T follicular helper cell (primary cell): ENCODE measurements around the gene CNR1.
"Not testable (repeated sequence)": the region's sequence is repeated elsewhere in the genome, so short reads cannot be mapped to it uniquely, and the experiment has no call there.

ENCODE experiments used
- DNase-seq: peaks from one replicate; pipeline ENCODE4 v3.0.0-alpha.2; 2020; ENCODE audit warnings: low read depth
- total RNA-seq, 2 experiments: gene quantifications; one replicate each; lab custom pipeline; 2026; lab: John Stamatoyannopoulos, UW

CNR1 gene
- total RNA-seq = 0 reads per million in 2 experiments

DNA sequence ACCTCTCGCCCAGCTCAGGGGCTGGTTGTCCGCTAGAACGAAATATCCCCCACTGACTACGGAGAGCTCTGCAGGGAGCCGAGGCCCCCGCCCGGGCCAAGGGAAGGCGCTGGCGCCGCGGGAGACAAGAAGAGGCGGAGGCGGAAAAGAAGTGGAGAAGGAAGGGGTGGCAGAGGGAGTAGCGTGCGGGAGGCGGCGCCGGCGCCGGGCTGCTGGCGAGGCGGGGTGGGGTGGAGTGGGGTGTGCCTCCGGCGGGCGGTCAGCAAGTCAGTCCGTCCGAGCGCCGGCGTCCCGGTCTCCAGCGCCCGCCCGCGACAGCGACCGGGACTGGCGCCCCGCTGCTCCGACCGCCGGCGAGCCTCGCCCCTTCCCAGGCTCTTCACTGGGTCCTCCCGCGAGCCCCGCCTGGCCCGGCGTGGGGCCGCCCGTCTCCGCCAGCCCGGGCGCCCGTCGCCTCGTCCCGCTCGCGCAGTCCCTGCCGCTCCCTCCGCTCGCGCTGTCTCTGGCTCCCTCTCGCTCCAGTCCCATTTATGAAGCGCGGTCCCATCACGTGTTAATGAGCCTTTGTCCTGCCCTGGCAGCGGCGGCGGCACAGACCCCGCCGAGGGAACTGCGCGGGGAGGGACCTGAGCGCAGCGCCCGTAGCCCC is at the start of gene CNR1:
TSS of gene CNR1 (minus strand) at position 504 of the 649 bp plus-strand sequence. CDS start 21,073 bp downstream, outside the sequence.
- DNase-seq = no peak

DNA sequence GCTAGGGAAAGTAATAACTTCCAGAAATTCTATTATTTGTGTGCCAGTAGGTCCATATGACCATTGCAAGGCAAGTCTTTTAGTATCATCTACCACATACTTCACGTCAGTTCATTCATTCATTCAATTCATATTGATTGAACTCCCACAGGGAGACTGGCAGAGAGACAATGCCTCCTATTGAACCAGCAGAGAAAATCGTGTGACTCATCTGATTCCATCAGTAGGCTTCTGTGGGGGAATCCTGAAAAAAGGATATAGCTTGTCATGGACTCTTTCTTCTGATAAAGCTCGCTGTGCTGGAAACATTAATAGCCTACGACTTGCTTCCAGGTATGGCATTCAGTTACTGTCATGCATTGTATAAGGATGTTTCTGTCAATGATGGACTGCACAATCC is 45.3 kb upstream of the CNR1 start:
- no peak for DNase-seq

DNA sequence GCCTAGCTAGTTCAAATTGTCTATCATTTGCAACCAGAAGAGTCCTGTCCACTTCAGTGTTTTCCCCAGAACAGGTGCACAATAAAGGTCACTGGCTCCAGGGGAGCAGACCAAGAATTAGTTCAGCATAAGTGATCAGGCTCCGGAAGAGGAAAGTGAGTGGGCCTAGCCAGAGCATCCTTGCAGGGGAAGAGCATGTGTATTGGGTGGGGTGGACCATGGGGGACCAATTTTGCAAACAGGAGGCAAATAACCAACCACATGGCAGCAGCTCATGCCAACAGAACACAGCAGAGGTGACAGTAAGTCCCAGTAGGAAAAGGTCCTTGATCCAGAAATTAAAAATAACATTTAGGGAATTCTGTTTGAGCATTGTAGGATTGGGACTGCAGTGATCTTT is 43.2 kb upstream of the CNR1 start:
- no peak for DNase-seq

DNA sequence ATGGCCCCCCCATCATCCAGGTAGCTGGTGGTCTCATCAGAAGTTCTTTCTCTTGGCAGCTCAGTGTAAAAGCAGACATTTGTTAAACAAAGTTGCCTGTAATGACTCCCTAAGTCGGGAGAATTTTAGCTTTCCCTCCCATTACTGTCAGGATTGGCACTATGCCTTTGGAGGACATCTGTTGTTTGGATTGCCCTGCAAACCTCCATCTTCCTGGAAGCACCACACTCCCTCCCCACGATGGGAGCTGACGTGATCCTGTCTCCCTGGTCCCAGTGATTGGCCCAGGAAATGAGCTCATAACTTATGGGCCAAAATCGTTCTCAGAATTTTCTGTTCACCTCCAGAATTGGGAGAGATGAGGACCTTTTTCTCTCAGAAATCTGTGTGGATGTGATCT is 42.6 kb upstream of the CNR1 start:
- no peak for DNase-seq

DNA sequence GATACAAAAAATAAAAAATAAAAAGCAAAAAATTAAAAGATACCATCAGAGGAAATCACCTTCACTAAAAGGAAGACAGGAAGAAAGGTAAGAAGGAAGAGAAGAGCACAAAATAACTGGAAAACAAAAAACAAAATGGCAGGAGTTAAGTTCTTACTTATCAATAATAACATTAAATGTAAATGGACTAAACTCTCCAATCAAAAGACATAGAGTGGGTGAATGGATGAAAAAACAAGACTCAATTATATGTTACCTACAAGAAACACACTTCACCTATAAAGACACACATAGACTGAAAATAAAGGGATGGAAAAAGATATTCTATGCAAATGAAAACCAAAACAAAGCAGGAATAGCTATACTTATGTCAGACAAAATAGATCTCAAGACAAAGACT is 35.6 kb upstream of the CNR1 start:
- DNase-seq = not testable (repeated sequence)

DNA sequence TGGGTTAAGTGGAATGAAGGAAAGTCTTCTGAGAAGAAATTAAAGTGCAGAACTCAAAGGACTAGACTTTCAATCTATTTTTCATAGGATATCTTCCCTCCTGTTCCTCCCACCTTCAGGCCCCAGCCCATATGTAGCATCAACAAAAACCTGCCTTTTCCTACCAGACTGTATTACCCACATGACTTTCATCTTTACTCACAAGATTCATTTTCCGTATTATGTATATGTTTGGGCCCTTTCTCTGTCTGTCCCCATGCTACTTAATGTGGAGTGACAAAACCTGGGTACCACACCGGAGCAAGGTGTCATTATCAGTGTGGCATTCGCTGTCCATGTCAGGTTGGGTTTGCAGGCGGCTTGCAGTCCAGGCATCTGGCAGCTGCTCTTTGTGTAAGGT is 18.8 kb upstream of the CNR1 start:
- no peak for DNase-seq

DNA sequence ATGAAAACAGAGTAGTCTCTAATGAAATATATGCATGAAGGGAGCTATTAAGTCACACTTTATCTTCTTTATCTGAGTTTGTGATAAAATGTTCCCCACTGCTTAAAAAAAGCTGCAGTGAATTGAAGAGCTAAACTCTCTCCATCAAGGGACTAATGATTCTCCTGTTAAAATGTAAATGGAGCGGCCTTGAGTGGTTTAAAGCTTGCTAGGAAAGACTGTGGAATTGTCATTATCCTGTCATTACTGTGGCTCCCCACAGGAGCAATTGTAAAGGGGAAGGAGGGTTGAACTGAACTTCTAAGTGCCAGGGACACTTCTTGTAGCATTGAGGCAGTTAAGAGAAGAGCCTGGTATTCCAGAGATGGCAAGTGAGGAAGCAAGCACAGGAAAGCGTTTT is 17.3 kb upstream of the CNR1 start:
- DNase-seq = no peak

DNA sequence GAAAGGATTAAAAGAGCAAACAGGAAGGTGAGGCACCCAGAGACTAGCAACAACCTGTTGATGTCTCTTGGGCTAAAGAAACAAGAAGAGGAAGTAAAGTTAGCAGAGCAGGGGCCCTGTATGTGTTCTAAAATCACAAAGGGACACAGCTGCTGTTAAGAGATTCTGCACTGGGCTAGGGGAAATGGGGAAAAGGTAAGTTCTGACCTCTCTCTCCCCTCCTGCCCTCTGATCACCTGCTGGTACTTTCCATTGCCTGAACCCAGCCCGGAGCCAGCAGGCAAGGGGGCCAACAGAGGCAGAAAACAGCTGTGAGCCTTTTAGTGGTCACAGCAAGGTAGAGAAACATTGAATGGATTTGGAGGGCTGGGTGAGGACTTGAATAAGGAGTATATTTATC is 13.5 kb upstream of the CNR1 start:
- no peak for DNase-seq

DNA sequence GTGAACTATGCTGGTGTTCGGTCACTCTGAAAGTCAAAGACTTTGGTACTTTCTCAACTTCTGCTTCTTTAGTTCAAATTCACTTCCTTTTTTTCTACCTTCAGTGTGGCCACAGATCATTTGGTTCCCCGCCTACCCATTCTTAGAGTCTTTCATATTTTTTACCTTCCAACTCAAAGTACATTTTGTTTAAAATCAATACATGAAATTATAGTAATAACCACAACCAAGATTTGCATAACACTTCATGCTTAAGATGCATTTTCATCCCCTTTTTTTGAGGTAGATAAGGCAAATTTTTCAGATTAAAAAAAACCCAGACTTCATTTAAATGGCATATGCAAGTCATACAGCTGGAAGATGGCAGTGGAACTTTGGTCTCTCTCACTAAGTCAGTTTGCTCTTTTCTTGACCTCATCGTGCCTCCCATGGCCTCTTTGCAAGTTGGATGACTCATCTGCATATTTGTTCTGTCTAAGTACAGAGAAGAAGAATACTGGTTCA is 11.9 kb upstream of the CNR1 start:
- DNase-seq = no peak

DNA sequence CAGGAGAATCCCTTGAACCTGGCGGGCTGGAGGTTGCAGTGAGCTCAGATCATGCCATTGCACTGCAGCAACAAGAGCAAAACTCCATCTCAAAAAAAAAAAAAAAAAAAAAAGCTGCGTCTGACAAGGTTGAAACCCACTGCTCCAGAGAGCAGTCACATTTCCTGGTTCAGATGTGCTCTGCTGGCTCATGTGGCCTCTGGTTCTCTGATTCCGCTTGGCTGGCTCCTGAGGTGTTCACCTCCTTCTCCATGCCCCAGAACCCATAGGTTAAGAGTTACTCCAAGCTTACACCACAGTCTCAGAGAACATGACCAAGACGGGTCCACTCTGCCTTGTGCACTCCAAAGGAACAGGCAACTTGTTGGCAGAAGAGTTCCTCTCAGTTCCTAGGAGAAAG is 8.8 kb upstream of the CNR1 start:
- no peak for DNase-seq

DNA sequence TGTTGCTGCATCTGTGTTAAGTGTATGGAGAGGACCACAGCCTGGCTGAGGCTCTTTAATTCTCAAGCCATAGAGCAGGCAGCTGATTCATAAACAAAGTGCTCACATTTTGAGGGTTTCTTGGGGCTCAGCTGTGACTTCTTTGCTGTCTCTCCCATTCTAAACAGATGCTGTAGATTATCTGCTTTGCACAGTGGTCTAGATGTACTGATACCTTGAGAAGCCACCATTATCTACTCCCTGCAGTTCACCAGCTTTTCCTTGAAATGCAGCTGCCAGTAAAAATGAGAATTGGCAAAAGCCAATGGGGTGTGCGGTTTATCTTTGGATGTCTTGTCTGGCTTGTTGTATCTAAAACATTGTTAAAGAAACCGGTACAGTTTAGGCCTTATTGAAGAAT is 5.2 kb upstream of the CNR1 start:
- no peak for DNase-seq

DNA sequence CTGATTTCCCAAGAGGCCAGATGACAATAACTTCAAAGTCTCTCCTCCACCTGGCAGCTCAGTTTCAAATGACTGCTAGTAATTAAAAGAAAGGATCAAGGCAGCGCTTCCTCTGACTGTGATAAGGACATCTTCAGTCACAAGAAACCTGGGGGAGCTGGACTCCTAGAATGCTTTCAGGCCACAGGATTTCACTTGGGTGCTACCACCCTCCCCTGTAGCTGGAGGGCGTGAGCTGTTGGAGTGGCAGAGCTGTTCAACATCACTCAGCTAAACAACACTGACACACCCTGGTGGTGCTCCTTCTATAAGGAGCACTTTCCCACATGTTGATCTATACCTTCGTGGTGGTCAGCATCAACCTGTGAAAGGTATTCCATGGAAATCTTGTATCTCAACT is 2.2 kb upstream of the CNR1 start:
- no peak for DNase-seq

DNA sequence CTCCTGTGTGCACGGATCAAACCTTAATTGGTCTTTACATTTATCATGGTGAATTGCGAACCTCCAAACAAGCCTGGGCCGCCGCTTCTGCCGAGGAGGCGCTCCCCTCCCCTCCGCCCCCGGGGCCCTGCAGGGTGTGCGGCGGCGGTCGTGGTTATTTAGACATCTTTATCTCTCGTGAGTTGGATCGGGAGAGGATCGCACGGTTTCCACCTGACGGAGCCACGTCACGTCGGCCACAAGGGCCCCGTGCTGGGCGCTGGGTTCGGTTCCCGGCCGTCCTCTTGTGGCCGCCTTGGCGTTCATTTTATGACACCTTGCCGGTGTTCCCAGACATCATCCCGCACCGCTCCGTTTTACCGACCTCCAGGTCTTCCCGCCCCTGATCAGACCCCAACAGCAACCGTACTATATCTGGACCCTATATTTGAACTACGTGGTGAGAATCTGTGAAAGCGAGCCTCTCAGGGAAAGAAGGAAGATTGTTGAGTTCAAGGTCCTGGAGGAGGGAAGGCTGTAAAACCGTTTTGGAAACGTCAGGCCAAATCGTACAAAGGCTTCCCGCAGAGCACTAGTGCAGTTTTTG is 1.3 kb upstream of the CNR1 start:
- no peak for DNase-seq

DNA sequence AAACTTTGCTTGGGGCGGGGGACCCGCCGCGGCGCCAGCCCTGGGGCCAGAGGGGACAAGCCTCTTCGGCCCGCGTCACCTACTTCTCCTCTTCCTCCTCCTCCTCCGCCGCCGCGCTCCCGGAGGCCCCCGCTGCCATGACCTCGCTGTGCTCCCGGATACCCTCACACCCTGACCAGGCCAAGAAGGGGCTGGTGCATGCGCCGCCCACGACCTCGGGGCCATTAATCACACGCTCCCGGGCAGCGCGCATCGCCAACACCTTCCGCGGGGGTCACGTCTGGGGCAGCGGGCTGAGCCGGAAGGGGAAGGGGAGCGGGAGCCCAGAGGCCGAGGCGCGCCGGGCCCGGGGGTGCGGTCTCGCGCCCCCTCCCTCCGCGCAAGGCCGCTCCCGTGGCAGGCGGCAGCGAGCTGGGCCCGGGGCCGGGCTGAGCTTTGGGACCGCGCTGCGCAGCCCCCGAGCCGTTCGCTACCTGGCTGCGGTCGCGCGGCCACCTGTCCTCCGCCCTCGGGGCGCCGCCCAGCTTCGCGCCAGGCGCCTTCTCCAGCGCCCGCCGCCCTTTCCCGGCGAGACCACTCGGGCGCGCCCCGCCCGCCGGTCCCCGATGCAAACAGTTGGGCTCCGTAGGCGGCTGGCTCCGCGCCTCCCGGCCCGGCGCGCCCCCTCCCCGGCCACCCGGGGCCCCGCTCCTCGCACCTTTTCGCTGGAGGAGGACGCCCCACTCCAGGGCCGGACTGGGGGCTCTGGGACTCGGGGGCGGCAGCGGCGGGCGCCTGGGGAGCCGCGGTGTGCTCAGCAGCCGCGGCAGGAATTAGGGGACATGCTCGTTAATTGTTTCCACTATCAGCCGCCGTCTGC is 575 bp upstream of the CNR1 start:
- DNase-seq = no peak

DNA sequence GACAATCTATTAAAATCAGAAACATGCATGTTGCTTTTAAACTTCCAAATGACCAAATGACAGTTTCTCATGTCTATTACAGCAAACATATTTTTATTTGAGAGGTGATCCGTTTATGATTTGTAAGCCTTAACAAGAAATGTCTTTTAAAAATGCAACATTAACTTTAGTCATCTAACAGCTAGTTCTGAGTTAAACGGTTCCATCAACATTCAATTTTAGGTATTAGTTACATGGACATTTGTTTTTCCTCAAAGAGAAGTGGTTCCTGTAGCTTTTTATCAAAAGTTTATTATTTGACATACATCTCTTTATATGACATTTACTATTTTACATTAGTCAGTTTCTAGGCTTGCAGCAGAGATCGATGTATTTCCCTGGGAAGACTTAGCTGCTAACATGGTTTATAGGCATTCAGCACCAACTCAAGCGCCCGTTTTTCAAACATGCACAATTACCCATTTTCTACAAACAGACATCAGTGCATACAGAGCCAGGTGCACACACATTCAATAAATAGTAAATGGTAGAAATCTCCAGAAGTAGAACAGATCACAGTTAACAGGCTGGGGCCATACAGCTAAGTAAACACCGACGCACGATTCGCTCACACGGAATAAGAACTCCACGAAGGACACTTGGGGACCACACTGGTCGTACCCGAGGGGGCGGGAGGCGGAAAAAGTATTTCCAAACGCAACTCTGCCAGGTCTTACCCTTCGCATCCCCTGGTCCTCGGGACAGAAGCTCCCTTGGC is 882 bp downstream of the CNR1 start:
- no peak for DNase-seq

DNA sequence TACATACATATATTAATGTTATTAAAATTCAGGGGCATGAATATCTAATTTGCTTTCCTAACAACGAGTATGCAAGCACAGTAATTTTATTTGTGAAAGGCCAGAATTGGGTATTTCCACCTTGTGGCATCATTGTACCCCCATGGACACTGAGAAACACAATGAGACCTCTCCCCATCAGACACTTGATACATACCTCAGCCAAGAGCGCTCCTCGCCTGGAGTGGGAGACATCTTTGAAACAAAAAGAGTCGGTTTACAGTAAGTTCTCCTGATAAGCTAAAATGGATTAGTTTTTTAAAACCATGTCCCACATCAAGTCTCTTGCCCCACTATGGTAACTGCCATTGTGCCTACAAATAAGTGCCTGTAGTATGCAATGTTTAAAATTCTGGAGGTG is 2.1 kb downstream of the CNR1 start:
- no peak for DNase-seq

DNA sequence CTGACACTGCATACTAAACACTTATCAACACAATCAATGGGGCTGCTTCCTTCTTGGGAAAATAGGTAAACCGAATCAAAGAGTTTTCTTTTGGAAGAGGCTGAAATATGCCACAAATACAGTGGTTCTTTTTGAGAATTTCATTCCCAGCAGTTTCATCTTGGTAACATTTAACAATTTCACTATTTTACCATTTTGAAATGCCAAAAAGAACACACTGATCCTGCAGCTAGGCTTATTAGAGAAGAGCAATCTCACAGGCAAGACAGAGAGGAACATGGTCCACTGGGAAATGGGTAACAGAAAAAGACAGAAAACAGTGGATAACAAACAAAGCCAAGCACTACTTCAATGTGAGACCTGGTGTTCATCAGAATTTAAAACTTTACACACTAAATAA is 2.5 kb downstream of the CNR1 start:
- no peak for DNase-seq

DNA sequence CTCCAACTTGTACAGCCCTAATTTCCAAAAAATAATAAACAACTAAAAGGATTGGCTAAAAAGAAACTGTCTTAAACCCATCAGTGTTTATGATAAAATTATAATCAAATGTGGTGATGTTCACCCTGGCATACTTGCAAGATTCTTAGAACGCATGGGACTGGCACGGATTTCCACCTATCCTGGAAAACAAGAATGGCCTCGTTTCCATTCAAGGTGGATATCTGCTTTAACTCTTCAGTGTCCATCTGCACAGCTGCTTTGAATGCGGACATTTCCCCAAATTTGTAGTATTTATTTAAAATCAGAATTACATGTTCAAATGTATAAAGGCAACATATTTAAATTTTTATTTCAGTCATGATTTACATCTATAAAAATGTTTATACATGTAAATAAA is 4.2 kb downstream of the CNR1 start:
- DNase-seq = no peak

DNA sequence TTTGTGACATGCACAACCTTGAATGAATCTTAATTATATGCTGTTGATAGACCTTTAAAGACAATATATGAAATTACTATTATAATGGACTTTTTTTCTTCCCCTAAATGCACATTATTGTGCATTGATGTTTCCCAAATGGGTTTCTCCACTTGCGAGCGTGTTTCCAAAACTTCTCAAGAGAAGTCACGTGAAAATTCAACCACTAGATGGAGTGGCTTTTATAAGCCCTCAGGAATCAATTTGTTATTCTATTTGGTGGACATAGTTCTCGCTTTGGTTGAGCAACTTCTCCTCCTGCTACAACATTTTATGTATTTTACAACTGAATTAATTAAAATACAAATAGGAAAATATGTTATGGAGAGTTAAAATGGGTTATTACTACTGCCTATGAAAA is 9.0 kb downstream of the CNR1 start:
- DNase-seq = no peak

DNA sequence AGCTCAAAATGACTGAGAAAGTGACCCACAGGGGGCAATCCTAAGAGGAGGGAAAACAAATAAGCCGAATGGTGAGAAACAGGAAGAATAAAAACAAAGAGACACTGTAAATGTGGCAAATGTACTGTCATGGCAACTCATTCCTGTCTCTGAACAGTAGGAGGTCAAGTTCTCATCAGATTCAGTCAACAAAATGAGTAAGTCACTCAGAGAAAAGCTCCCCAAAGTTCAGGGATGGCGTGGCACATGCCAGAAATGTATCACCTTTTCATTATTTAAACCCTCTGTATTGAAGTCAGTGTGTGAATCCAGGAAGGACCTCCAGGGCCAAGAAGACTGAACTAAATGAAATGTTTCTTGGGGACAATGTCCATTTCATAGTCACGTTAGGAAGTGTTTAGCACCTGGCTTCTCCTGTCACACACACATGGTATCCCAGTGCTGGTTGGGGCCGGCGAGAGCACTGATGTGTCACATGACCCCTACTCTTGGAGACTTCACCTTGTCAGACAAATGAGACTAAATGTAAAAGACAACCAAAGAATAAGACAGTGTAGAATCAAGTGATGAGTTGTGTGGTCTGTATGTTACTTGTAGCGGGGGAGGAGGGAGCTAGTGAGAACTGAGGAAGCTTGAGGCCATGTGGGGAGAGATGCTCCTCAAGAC is 20.7 kb downstream of the CNR1 start:
- DNase-seq = no peak

DNA sequence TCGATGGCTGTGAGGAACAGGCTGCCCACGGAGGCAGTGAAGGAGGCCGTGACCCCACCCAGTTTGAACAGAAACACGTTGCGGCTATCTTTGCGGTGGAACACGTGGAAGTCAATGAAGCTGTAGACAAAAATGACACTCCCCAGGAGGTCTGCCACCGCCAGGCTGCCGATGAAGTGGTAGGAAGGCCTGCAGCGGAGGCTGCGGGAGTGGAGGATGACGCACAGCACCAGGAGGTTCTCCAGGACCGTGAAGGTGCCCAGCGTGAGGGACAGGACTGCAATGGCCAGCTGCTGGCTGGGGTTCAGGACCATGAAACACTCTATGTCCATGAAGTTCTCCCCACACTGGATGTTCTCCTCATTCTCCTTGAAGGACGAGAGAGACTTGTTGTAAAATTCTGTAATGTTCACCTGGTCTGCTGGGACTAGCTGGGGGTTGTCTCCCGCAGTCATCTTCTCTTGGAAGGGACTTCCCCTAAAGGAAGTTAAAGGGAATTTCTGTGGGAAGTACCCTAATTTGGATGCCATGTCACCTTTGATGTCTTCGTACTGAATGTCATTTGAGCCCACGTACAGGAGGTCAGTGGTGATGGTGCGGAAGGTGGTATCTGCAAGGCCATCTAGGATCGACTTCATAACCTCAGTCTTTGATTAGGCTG is 21.4 kb downstream of the CNR1 start:
- DNase-seq = no peak
